KMS-11 (cell line): Measurements from ENCODE around the gene ELF5.

Experiments
- H2AFZ ChIP-seq: fragments of 200-600 bp; sonication (generic); 2 replicates; pipeline ENCODE4 v1.6.1; 2016; ENCODE audit warnings: antibody characterized with exemption, mixed run types, low read depth
- H3K27ac ChIP-seq: fragments of 200-600 bp; sonication (generic); 2 replicates; pipeline ENCODE4 v1.6.1; 2016; ENCODE audit warnings: mild to moderate bottlenecking, mixed run types
- H3K27me3 ChIP-seq: fragments of 200-600 bp; sonication (generic); 2 replicates; pipeline ENCODE4 v1.6.1; 2017; ENCODE audit warnings: mild to moderate bottlenecking, low read depth, mixed run types, moderate library complexity; ENCODE audit not compliant: insufficient read depth
- H3K36me3 ChIP-seq: fragments of 200-600 bp; sonication (generic); 2 replicates; pipeline ENCODE4 v1.6.1; 2017; ENCODE audit warnings: mild to moderate bottlenecking, mixed run types; ENCODE audit not compliant: insufficient read depth
- H3K4me1 ChIP-seq: fragments of 200-600 bp; sonication (generic); 2 replicates; pipeline ENCODE4 v1.6.1; 2016; ENCODE audit warnings: mild to moderate bottlenecking, low read depth, mixed run types; ENCODE audit not compliant: poor library complexity, severe bottlenecking
- H3K4me2 ChIP-seq: fragments of 200-600 bp; sonication (generic); 2 replicates; pipeline ENCODE4 v1.7.0; 2016; ENCODE audit warnings: mild to moderate bottlenecking, mixed run types
- H3K4me3 ChIP-seq: fragments of 200-600 bp; sonication (generic); IDR thresholded peaks from 2 replicates; pipeline ENCODE4 v1.6.1; 2017; ENCODE audit warnings: low read depth, low read length, mixed read lengths; ENCODE audit not compliant: insufficient read depth
- H3K79me2 ChIP-seq: fragments of 200-600 bp; sonication (generic); 2 replicates; pipeline ENCODE4 v1.6.1; 2016; ENCODE audit warnings: low read depth, mixed run types; ENCODE audit not compliant: insufficient read depth
- H3K9ac ChIP-seq: fragments of 200-600 bp; sonication (generic); 2 replicates; pipeline ENCODE4 v1.6.1; 2016; ENCODE audit warnings: mild to moderate bottlenecking, mixed run types
- H4K20me1 ChIP-seq: fragments of 200-600 bp; sonication (generic); 2 replicates; pipeline ENCODE4 v1.6.1; 2016; ENCODE audit warnings: mild to moderate bottlenecking, mixed run types; ENCODE audit not compliant: insufficient read depth
- TF ChIP-seq, protein P1 (sequence below): fragments of 200-600 bp; sonication (generic); conservative IDR thresholded peaks from 2 replicates; pipeline ENCODE4 v1.6.1; 2017; ENCODE audit warnings: low read depth, mild to moderate bottlenecking, antibody characterized with exemption, low read length, moderate library complexity, mixed read lengths

ELF5 gene

DNA sequence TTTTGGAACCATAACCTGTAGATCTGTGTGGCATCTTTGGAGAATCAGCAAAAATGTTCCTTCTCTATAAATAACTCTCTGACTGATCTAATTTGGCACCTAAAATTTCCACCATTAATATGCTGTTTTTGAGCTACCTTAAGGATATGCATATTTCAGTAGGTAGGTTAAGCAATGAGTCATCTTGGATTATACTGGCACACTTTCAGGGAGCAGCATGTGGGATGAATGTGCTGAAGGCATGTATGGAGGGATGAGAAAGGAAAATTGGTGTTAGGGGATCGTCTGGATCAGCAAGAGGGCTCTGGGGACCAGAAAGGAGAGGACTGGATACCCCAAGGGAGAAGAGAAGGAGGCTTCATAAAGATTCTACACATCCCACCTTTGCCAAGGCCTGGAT is 44.6 kb upstream of the ELF5 start:
- H3K27ac ChIP-seq, result no peak overlapping the region

GRCh38 chr11:34552270-34552669 is 38.7 kb upstream of the ELF5 start:
- H3K27ac ChIP-seq, result no peak overlapping the region
- H3K4me2 ChIP-seq, result no peak overlapping the region
- no peaks in the 10 kb centered on the region for H4K20me1 ChIP-seq
- no peaks in the 10 kb centered on the region for H3K36me3 ChIP-seq
- H3K79me2 ChIP-seq, result no peaks in the 10 kb centered on the region
- no peak overlapping the region for H3K4me3 ChIP-seq
- TF ChIP-seq, protein P1, sequence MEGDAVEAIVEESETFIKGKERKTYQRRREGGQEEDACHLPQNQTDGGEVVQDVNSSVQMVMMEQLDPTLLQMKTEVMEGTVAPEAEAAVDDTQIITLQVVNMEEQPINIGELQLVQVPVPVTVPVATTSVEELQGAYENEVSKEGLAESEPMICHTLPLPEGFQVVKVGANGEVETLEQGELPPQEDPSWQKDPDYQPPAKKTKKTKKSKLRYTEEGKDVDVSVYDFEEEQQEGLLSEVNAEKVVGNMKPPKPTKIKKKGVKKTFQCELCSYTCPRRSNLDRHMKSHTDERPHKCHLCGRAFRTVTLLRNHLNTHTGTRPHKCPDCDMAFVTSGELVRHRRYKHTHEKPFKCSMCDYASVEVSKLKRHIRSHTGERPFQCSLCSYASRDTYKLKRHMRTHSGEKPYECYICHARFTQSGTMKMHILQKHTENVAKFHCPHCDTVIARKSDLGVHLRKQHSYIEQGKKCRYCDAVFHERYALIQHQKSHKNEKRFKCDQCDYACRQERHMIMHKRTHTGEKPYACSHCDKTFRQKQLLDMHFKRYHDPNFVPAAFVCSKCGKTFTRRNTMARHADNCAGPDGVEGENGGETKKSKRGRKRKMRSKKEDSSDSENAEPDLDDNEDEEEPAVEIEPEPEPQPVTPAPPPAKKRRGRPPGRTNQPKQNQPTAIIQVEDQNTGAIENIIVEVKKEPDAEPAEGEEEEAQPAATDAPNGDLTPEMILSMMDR, result no peak
- H3K9ac ChIP-seq, result no peak overlapping the region
- H3K27me3 ChIP-seq, result no peaks in the 10 kb centered on the region
- peaks cover 4% of the 10 kb centered on the region for H3K4me1 ChIP-seq
- H2AFZ ChIP-seq, result no peak overlapping the region

More for the DNA sequence above, 44.6 kb upstream of the ELF5 start:
- Histone ChIP-seq H4K20me1 (no peaks in the 10 kb centered on the region), H3K4me2 (no peak overlapping the region), H3K79me2 (no peaks in the 10 kb centered on the region), H3K9ac (no peak overlapping the region), H3K27me3 (no peaks in the 10 kb centered on the region), H3K36me3 (no peaks in the 10 kb centered on the region), H2AFZ (no peak overlapping the region), H3K4me1 (no peaks in the 10 kb centered on the region), H3K4me3 (no peak overlapping the region)
- TF ChIP-seq, protein P1, result no peak

DNA sequence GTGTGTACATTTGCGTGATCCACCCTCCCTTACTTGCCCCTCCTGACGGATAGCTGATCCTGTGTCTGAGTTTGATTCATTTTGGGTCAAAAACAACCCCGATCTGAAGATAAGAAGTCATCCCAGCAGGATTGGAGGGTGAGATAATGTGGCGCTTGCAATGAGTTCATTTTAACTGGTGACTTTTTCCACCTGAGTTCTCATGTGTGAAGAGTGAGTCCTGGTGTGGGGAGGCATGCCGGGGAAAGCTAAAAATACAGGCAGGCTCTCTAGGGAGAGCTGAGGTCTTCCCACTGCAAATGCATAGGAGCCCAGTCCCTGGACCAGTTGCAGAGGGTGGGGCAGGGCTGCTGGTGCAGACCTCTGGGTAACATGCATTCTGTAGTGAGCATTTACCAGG is 35.7 kb upstream of the ELF5 start:
- Histone ChIP-seq H3K4me2 (no peak overlapping the region), H3K9ac (no peak overlapping the region), H3K4me1 (peaks cover 23% of the 10 kb centered on the region), H2AFZ (no peak overlapping the region), H3K27ac (no peak overlapping the region), H3K79me2 (no peaks in the 10 kb centered on the region), H4K20me1 (no peaks in the 10 kb centered on the region), H3K27me3 (no peaks in the 10 kb centered on the region), H3K36me3 (no peaks in the 10 kb centered on the region), H3K4me3 (no peak overlapping the region)
- TF ChIP-seq, protein P1, result no peak

DNA sequence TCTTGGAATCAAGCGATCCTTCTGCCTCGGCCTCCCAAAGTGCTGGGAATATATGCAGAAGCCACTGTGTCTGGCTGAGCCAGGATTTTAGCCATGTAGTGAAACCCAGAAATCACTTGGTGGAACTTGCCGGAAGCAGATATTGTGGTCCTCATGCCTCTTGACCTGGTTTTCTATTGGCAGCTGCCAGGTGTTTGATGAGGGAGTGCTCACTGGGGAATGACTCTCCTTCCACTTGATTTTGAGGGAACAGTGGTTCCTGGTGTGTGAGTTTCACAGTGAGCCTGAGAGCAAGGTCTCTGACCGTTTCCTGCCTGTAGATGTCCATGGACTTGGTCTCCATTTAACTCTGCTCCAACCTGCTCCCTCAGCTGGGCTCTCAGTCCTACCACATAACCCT is 34.7 kb upstream of the ELF5 start:
- H3K36me3 ChIP-seq, result no peaks in the 10 kb centered on the region
- H3K9ac ChIP-seq, result no peak overlapping the region
- no peak overlapping the region for H3K27ac ChIP-seq
- peaks cover 23% of the 10 kb centered on the region for H3K4me1 ChIP-seq
- no peaks in the 10 kb centered on the region for H4K20me1 ChIP-seq
- H3K27me3 ChIP-seq, result no peaks in the 10 kb centered on the region
- no peak overlapping the region for H3K4me3 ChIP-seq
- no peak overlapping the region for H2AFZ ChIP-seq
- TF ChIP-seq, protein P1, result no peak
- no peaks in the 10 kb centered on the region for H3K79me2 ChIP-seq
- H3K4me2 ChIP-seq, result no peak overlapping the region
